IPS-18c (cell line): ENCODE measurements around the gene C1orf21.

ENCODE experiments used
- H3K4me3 ChIP-seq: 2 replicates; pipeline ENCODE4 v1.7.0; 2013; ENCODE audit warnings: low read depth, mild to moderate bottlenecking, low read length, moderate library complexity; ENCODE audit not compliant: insufficient read depth
- H3K9me3 ChIP-seq: one replicate; pipeline ENCODE4 v1.6.1; 2013; ENCODE audit warnings: mild to moderate bottlenecking, low read length, moderate library complexity; ENCODE audit not compliant: control insufficient read depth, insufficient read depth

The C1orf21 gene

GRCh38 chr1:184507604-184508280, 120.9 kb downstream of the C1orf21 start:
- Histone ChIP-seq H3K4me3 (no peak overlapping the region), H3K9me3 (no peaks in the 10 kb centered on the region)

DNA sequence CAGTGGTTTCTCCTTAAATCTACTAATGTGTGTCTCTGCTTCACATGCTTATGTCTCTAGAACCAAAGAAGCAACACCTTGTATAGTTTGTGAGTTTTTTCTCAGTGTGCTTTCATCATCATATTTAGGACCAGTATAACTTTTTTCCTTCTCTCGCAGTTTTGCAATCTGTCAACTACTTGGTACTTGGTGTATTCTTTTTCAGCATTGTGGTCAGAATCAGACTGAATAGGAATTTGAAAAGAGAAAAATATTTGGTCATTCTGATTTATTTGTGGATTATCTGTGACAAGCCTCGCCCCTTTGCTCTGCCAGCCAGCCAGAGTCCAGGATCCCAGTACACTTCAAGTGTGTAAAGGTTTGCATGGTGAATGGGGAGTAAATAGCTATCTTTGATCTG, 122.3 kb downstream of the C1orf21 start:
- no peak overlapping the region for H3K4me3 ChIP-seq
- no peaks in the 10 kb centered on the region for H3K9me3 ChIP-seq

DNA sequence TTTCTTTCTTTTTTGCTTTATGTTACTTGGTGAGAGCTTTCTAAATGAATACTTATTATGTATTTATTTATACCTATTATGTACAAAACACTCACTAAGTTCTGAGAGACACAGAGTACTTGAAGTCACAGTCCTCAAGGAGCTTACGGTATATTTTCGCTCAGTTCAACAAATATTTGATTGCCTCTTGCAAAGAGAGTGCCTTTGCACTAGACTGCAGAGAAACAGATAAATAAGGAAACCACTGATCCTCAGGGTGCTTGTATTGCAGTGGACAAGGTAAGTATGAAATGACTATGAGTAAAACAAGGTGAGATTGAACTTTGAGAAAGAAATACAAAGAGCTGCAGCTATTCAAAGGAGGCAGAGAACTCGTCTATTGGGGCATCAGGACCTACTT, 123.3 kb downstream of the C1orf21 start:
- H3K9me3 ChIP-seq = no peaks in the 10 kb centered on the region
- H3K4me3 ChIP-seq = no peak overlapping the region

GRCh38 chr1:184512724-184513123, 125.9 kb downstream of the C1orf21 start:
- H3K4me3 ChIP-seq = no peak overlapping the region
- H3K9me3 ChIP-seq = no peaks in the 10 kb centered on the region

DNA sequence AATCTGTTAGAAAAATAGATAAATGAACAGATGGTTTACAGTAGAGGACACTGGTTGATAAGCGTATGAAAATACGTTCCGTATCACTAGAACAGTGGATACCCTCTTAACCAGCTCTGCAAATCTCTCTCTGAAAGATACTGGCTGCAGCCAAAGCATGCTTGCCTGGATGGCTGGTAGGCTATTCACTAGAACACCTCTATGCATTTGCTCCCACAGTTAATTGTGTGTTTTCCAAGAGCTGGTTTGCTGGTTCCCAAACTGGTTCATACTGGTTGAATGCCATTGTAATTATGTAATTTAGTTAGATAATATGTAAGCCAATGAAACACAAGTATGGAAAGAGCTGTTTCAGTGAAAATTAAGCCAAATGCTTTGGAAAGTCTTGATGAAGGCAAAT, 126.6 kb downstream of the C1orf21 start:
- no peak overlapping the region for H3K4me3 ChIP-seq
- H3K9me3 ChIP-seq = no peaks in the 10 kb centered on the region

DNA sequence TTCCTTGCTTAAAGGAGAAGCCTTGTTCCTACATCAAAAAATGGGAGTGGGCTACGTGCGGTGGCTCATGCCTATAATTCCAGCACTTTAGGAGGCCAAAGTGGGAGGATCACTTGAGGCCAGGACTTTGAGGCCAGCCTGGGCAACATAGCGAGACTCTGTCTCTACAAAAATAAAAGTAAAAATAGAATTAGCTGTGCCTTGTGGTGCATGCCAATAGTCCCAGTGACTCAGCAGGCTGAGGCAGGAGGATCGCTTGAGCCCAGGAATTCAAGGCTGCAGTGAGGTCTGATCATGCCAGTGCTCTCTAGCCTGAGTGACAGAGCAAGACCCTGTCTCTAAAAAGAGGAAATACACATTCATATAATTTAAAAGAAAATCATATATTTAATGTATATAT, 127.1 kb downstream of the C1orf21 start:
- H3K4me3 ChIP-seq = no peak overlapping the region
- no peaks in the 10 kb centered on the region for H3K9me3 ChIP-seq

DNA sequence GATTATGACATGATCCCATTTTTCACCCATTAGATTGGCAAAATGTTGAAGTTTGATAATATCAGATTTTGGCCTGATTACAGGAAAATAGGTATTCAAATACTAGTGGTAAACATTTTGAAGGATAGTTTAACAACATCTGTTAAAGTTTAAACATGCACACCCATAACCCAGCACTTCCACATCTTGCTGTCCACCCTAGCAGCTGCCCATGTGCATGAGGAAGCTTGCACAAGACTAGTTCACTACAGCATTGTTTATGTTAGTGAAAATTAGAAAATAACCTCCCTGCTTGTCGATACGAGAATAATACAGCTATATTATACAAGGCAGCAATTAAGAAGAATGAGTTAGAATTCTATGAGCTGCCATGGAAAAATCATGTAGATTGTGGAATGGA, 127.6 kb downstream of the C1orf21 start:
- H3K9me3 ChIP-seq = no peaks in the 10 kb centered on the region
- H3K4me3 ChIP-seq = no peak overlapping the region

DNA sequence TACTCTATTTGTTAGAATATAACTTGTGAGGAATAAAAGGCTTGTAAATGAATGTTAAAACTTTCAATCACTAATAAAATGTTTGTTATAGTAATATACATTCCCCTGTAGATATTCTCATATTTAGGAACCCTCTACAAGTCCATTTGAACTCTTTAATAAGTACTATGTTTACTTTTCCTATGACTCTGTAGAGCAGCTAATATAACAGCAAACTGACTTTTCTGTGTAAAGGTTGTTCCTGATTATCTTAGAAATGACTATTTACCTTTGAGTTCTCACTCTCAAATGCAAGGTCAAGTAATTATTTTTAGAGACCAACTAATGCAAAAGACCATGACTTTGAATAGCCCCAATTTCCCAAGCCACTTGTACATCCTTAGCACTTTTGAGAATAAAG, 130.3 kb downstream of the C1orf21 start:
- Histone ChIP-seq H3K4me3 (no peak overlapping the region), H3K9me3 (no peaks in the 10 kb centered on the region)

- H3K4me3 ChIP-seq = no peak overlapping the region
- no peaks in the 10 kb centered on the region for H3K9me3 ChIP-seq
These were observed 132.0 kb downstream of the C1orf21 start for GRCh38 chr1:184518736-184519357.

- H3K9me3 ChIP-seq = no peaks in the 10 kb centered on the region
- H3K4me3 ChIP-seq = no peak overlapping the region
These were observed 133.5 kb downstream of the C1orf21 start for GRCh38 chr1:184520336-184520735.

GRCh38 chr1:184524248-184524647, 137.4 kb downstream of the C1orf21 start:
- H3K4me3 ChIP-seq = no peak overlapping the region

GRCh38 chr1:184527402-184527801, 140.6 kb downstream of the C1orf21 start:
- H3K4me3 ChIP-seq = no peak overlapping the region
- peaks cover 2% of the 10 kb centered on the region for H3K9me3 ChIP-seq

More at GRCh38 chr1:184524248-184524647, 137.4 kb downstream of the C1orf21 start:
- H3K9me3 ChIP-seq = peaks cover 2% of the 10 kb centered on the region

DNA sequence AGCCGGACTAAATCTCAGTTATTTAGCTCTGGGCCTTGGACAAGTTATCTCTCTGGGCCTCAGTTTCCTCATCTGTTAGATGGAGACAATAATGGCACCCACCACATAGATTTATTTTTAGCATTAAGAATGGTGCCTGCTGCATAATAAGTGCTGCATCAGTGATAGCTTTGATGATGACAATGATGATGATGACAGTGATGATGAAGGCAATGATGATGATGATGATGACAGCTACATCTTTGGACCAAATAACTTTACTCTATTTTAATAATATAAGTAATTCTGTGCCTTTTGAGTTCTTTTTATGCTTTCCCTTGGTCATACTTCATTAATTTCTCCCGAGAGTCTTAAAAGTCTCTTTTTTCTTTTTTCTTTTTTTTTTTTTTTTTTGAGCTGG, 143.4 kb downstream of the C1orf21 start:
- Histone ChIP-seq H3K4me3 (no peak overlapping the region), H3K9me3 (peaks cover 2% of the 10 kb centered on the region)

DNA sequence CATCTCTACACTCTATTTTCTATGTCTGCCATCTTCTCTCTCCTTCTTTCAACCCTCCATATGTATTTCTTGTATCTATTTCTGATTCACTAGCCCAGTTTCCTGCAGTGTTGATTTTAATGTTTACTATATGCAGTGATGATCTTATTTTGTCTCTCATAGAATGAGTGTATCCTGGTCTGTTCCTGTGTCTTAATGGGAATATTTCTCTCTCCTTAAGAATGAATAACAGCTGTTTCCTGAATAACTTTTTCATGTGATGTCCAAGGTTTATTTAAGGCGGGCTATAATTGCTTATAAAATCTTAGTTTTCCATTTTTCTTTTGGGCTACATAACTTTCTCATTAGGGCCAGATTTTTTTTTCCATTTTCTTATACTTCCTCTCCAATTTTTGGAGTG, 144.5 kb downstream of the C1orf21 start:
- Histone ChIP-seq H3K9me3 (peaks cover 2% of the 10 kb centered on the region), H3K4me3 (no peak overlapping the region)

DNA sequence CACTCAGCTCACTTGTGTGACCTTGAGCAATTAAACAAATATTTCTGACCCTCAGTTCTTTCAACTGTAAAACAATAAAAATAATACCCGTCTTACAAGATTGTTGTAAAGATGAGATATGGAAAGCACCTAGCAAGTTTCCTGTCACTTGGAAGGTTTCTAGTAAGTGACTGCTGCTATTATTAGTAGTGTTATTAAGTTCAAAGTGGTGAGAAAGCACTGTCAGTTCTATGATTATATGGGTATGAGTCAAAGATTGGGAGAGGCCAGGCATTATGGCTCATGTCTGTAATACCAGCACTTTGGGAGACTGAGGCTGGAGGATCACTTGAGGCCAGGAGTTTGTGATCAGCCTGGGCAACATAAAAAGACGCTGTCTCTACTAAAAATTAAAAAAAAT, 145.4 kb downstream of the C1orf21 start:
- Histone ChIP-seq H3K9me3 (no peaks in the 10 kb centered on the region), H3K4me3 (no peak overlapping the region)

DNA sequence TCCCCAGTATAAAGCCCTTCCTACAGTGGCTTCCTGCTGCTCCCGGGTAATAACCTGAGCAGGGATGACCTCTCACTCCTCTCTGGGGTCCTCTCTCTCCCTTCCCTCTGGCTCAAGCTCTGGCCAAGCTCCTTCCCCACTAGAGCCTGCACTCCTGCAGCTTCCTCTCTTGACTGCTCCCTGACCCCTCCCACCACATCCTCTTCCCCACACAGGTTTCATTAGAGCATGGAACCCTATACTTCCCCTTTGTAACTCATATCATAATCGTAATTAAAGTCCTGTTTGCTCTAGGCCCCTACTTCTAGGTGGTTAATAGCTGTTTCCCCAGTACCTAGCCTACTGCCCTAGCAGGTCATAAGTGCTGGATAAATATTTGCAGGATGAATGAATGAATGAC, 146.2 kb downstream of the C1orf21 start:
- Histone ChIP-seq H3K4me3 (no peak overlapping the region), H3K9me3 (no peaks in the 10 kb centered on the region)

DNA sequence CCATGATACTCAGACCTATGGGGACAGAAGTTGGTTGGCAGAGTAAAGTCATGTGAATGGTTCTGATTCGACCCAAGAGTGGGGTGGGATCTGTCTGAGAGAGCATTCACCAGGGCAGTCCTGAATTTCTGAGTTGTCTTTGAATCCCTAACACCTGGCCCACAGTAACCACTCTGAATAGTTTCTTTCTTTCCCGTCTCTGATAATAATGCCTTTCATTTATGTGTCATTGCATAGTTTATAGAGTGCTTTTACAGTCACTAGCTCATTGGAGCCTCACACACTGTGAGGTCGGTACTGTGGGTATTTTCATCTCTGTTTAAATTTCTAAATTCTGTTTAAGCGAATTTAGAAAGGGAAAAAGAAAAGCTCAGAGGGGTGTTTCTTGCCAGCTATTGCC, 147.1 kb downstream of the C1orf21 start:
- Histone ChIP-seq H3K9me3 (no peaks in the 10 kb centered on the region), H3K4me3 (no peak overlapping the region)

DNA sequence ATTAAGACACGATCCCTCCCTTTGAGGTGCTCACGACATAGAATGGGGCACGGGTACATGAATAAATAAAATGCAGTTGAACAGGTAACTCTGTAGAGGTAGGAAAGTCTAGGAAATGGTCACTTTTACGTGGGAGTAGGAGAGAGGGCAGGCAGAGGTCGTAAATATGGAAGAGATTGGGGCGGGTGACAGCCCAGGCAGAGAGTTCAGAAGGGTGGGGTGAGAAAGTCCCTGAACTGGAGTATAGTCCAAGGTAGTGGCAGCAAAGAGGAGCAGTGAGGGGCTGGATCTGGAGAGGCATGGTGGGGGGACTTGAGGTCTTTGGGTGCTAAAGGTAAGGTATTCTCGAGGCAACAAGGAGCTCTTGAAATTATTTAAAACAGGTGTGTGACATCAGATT, 147.9 kb downstream of the C1orf21 start:
- Histone ChIP-seq H3K9me3 (no peaks in the 10 kb centered on the region), H3K4me3 (no peak overlapping the region)
